OCI-LY7 (cell line): ENCODE results near the gene B4GALNT4. TPM values are rescaled to one million over a fixed set of nuclear protein-coding genes. Genes with fewer than 3 reads are reported as not detected.

ENCODE experiments used
- BruUV-seq: library from RNA; stranded (reverse); fragments of 400-500 nt; replicated peaks from 2 replicates; lab custom pipeline; 2021; lab: Mats Ljungman, UMichigan
- CTCF ChIA-PET: fragments of 300-600 bp; sonication (Branson Sonifier 250); formaldehyde crosslinking; loops from one replicate; lab custom pipeline; 2022; ENCODE audit warnings: antibody characterized with exemption; ENCODE audit not compliant: unreplicated experiment; lab: Charles Lee
- POLR2A ChIA-PET: fragments of 300-600 bp; sonication (Branson Sonifier 250); formaldehyde crosslinking; loops from one replicate; lab custom pipeline; 2022; ENCODE audit warnings: antibody characterized with exemption; lab: Charles Lee
- DNase-seq: peaks from one replicate; pipeline ENCODE4 v3.0.0-alpha.2; 2015; ENCODE audit warnings: low spot score
- H2AFZ ChIP-seq: fragments of 200-600 bp; sonication (generic), shearing (Covaris generic); 2 replicates; pipeline ENCODE4 v1.6.1; 2014; ENCODE audit warnings: mild to moderate bottlenecking, antibody characterized with exemption, low read length, moderate library complexity
- H3K27ac ChIP-seq: fragments of 200-600 bp; sonication (generic); 2 replicates; pipeline ENCODE4 v1.5.1; 2014; ENCODE audit warnings: mixed run types, low read depth, mild to moderate bottlenecking, moderate library complexity, low read length, inconsistent platforms; ENCODE audit not compliant: poor library complexity, severe bottlenecking
- H3K36me3 ChIP-seq: fragments of 200-600 bp; sonication (generic); 2 replicates; pipeline ENCODE4 v1.6.1; 2014; ENCODE audit warnings: mild to moderate bottlenecking, antibody characterized with exemption, low read length, moderate library complexity, mixed read lengths; ENCODE audit not compliant: insufficient read depth
- H3K4me1 ChIP-seq: fragments of 200-600 bp; sonication (generic); 2 replicates; pipeline ENCODE4 v1.5.1; 2014; ENCODE audit warnings: mild to moderate bottlenecking, low read length; ENCODE audit not compliant: insufficient read depth, poor library complexity, severe bottlenecking
- H3K4me2 ChIP-seq: fragments of 200-600 bp; sonication (generic); 2 replicates; pipeline ENCODE4 v1.6.1; 2014; ENCODE audit warnings: mild to moderate bottlenecking, low read length
- H3K4me3 ChIP-seq: fragments of 200-600 bp; sonication (generic); 2 replicates; pipeline ENCODE4 v1.5.1; 2014; ENCODE audit warnings: mild to moderate bottlenecking, low read depth, low read length; ENCODE audit not compliant: poor library complexity, severe bottlenecking
- H3K79me2 ChIP-seq: fragments of 200-600 bp; sonication (generic); 2 replicates; pipeline ENCODE4 v1.6.1; 2016; ENCODE audit warnings: low read depth, mild to moderate bottlenecking, low read length, moderate library complexity, mixed read lengths; ENCODE audit not compliant: insufficient read depth
- H3K9me2 ChIP-seq: fragments of 200-600 bp; sonication (generic); 2 replicates; pipeline ENCODE4 v1.6.1; 2016; ENCODE audit warnings: mild to moderate bottlenecking, low read length, mixed read lengths; ENCODE audit not compliant: insufficient read depth
- H3K9me3 ChIP-seq: fragments of 200-600 bp; sonication (generic); 2 replicates; pipeline ENCODE4 v1.6.1; 2014; ENCODE audit warnings: mild to moderate bottlenecking, mixed run types, low read length, mixed read lengths
- H4K20me1 ChIP-seq: fragments of 200-600 bp; sonication (generic); 2 replicates; pipeline ENCODE4 v1.6.1; 2014; ENCODE audit warnings: mild to moderate bottlenecking, antibody characterized with exemption, low read length, moderate library complexity, mixed read lengths; ENCODE audit not compliant: insufficient read depth
- EZH2phosphoT487 ChIP-seq: fragments of 200-600 bp; sonication (generic); IDR thresholded peaks from 2 replicates; pipeline ENCODE4 v1.6.1; 2018; ENCODE audit warnings: low read depth, borderline replicate concordance, mild to moderate bottlenecking, mixed run types, antibody characterized with exemption, low read length, moderate library complexity, mixed read lengths
- intact Hi-C: fragments of 100-400 bp; cut with micrococcal nuclease; formaldehyde crosslinking; loops from one replicate; pipeline ENCODE4 v1.10.0; 2022; ENCODE audit not compliant: unreplicated experiment
- total RNA-seq, 2 experiments: library from RNA; depleted of rRNA in 1 of 2; stranded (reverse); fragments of >200 nt in 1 of 2; shearing (Covaris generic) in 1 of 2; gene quantifications; 2 replicates each; pipeline ENCODE4 v1.2.3, GENCODE V29; 2014 to 2022
- TF ChIP-seq, protein P1 (sequence below): fragments of 200-600 bp; sonication (generic); conservative IDR thresholded peaks from 2 replicates; pipeline ENCODE4 v1.5.1; 2014; ENCODE audit warnings: mild to moderate bottlenecking, antibody characterized with exemption, low read length, moderate library complexity, mixed read lengths

The B4GALNT4 gene
- total RNA-seq, 2 experiments from 2014 or later, result not detected

DNA sequence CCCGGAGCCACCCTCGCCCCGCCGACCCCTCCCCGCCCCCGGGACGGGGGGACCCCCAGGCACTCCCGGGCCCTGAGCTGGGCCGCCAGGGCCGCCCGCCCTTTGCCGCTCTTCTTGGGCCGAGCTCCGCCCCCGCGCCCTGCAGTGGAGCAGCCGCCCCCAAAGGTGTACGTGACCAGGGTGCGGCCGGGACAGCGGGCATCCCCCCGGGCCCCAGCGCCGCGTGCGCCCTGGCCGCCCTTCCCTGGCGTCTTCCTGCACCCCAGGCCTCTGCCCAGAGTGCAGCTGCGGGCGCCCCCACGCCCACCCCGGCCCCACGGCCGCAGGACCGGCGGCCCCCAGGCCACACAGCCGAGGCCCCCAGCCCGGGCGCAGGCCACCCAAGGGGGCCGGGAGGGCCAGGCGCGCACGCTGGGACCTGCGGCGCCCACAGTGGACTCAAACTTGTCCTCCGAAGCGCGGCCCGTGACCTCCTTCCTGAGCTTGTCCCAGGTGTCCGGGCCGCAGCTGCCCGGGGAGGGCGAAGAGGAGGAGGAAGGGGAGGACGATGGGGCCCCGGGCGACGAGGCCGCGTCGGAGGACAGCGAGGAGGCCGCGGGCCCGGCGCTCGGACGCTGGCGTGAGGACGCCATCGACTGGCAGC is 7.4 kb downstream of the B4GALNT4 start:
- no TSS peak for BruUV-seq
- Histone ChIP-seq H3K9me3 (no peaks in the 10 kb centered on the region), H3K9me2 (no peaks in the 10 kb centered on the region), H3K4me1 (no peaks in the 10 kb centered on the region), H3K79me2 (no peaks in the 10 kb centered on the region), H3K36me3 (no peaks in the 10 kb centered on the region), H3K27ac (no peak overlapping the region), H2AFZ (no peak overlapping the region), H4K20me1 (no peaks in the 10 kb centered on the region), H3K4me2 (no peak overlapping the region), H3K4me3 (no peak overlapping the region)
- intact Hi-C loops, result no loop called here
- no peak for DNase-seq
- ChIA-PET POLR2A (no interaction called here), CTCF (no interaction called here)
- TF ChIP-seq, protein P1, sequence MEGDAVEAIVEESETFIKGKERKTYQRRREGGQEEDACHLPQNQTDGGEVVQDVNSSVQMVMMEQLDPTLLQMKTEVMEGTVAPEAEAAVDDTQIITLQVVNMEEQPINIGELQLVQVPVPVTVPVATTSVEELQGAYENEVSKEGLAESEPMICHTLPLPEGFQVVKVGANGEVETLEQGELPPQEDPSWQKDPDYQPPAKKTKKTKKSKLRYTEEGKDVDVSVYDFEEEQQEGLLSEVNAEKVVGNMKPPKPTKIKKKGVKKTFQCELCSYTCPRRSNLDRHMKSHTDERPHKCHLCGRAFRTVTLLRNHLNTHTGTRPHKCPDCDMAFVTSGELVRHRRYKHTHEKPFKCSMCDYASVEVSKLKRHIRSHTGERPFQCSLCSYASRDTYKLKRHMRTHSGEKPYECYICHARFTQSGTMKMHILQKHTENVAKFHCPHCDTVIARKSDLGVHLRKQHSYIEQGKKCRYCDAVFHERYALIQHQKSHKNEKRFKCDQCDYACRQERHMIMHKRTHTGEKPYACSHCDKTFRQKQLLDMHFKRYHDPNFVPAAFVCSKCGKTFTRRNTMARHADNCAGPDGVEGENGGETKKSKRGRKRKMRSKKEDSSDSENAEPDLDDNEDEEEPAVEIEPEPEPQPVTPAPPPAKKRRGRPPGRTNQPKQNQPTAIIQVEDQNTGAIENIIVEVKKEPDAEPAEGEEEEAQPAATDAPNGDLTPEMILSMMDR, result no peak
- TF ChIP-seq EZH2phosphoT487, result no peak

- H3K27ac ChIP-seq, result no peak overlapping the region
- no peak for DNase-seq
- no peaks in the 10 kb centered on the region for H3K9me2 ChIP-seq
- intact Hi-C loops, result no loop called here
- H3K4me3 ChIP-seq, result no peak overlapping the region
- no peaks in the 10 kb centered on the region for H3K36me3 ChIP-seq
- ChIA-PET POLR2A (no interaction called here), CTCF (no interaction called here)
- H3K9me3 ChIP-seq, result no peaks in the 10 kb centered on the region
- TF ChIP-seq EZH2phosphoT487, result no peak
- TF ChIP-seq, protein P1, result no peak
- no peak overlapping the region for H3K4me2 ChIP-seq
- no TSS peak for BruUV-seq
- no peaks in the 10 kb centered on the region for H3K4me1 ChIP-seq
- no peaks in the 10 kb centered on the region for H3K79me2 ChIP-seq
- H4K20me1 ChIP-seq, result no peaks in the 10 kb centered on the region
- H2AFZ ChIP-seq, result no peak overlapping the region
Observed at GRCh38 chr11:377174-377865, 8.0 kb downstream of the B4GALNT4 start.
